ENCODE data around the gene RAP1A. TPM values are rescaled to one million over a fixed set of nuclear protein-coding genes. Genes with fewer than 3 reads are reported as not detected.
"Not testable (repeated sequence)": the region's sequence is repeated elsewhere in the genome, so short reads cannot be mapped to it uniquely, and the experiment has no call there.

Gene RAP1A
- polyA plus RNA-seq, 1 experiment = 78.1 TPM

DNA sequence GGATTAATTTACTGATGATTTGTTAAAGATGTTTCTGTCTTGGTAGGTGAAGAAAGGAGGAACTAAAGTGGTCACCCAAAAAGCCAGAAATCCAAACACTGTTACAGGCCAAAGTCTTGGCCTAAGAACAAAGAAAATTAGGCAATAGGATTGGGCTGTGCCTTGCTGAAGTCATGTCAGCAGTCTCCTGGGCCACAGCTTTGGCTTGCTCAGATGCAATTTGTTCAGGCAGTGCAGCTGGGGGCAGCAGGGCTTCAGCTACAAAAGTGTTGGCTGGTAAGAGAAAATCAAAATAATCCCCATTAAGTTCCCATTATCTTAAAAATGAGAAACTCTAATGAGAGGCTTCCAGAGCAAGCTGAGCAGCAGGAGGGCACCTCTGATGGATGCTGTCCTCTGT lies 14.0 kb upstream of the RAP1A start:
- POLR2A ChIA-PET = interaction anchor here (0.5 kb wide), 1 partner anchor 82 kb away, joined by 4 read pairs; no protein-coding TSS in a partner anchor

GRCh38 chr1:111606457-111607215 lies 13.0 kb upstream of the RAP1A start:
- H3K27me3 ChIP-seq (ENCODE audit: control insufficient read depth, insufficient read depth, low read length); H3K9me3 ChIP-seq (ENCODE audit: control insufficient read depth, insufficient read depth, low read length); DNase-seq (ENCODE audit: low read depth, low spot score); H3K4me3 ChIP-seq (ENCODE audit: low read depth, low read length); POLR2A ChIA-PET: not testable (repeated sequence)
- H3K27ac ChIP-seq (ENCODE audit: low read depth, low read length) = peak overlapping the region; percentile 21
- CTCF ChIA-PET = interaction anchor here (1.3 kb wide), 1 partner anchor 98 kb away, joined by 7 read pairs; no protein-coding TSS in a partner anchor

More for the DNA sequence above, 14.0 kb upstream of the RAP1A start:
- no peak overlapping the region for H3K4me3 ChIP-seq (ENCODE audit: low read depth, low read length)
- H3K27ac ChIP-seq (ENCODE audit: low read depth, low read length) = no peak overlapping the region
- H3K27me3 ChIP-seq (ENCODE audit: control insufficient read depth, insufficient read depth, low read length) = no peaks in the 10 kb centered on the region
- TF ChIP-seq, protein P1, sequence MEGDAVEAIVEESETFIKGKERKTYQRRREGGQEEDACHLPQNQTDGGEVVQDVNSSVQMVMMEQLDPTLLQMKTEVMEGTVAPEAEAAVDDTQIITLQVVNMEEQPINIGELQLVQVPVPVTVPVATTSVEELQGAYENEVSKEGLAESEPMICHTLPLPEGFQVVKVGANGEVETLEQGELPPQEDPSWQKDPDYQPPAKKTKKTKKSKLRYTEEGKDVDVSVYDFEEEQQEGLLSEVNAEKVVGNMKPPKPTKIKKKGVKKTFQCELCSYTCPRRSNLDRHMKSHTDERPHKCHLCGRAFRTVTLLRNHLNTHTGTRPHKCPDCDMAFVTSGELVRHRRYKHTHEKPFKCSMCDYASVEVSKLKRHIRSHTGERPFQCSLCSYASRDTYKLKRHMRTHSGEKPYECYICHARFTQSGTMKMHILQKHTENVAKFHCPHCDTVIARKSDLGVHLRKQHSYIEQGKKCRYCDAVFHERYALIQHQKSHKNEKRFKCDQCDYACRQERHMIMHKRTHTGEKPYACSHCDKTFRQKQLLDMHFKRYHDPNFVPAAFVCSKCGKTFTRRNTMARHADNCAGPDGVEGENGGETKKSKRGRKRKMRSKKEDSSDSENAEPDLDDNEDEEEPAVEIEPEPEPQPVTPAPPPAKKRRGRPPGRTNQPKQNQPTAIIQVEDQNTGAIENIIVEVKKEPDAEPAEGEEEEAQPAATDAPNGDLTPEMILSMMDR (IDR thresholded peaks at IDR 0.05; ENCODE audit: low read depth, low read length) = no peak
- peaks cover 4% of the 10 kb centered on the region; the same call in 1 of the 2 replicates for H3K9me3 ChIP-seq (ENCODE audit: control insufficient read depth, insufficient read depth, low read length)
- CTCF ChIA-PET = no interaction called here
- no peak for DNase-seq (ENCODE audit: low read depth, low spot score)

- POLR2A ChIA-PET; H3K9me3 ChIP-seq (ENCODE audit: control insufficient read depth, insufficient read depth, low read length); DNase-seq (ENCODE audit: low read depth, low spot score); H3K4me3 ChIP-seq (ENCODE audit: low read depth, low read length); H3K27me3 ChIP-seq (ENCODE audit: control insufficient read depth, insufficient read depth, low read length); H3K27ac ChIP-seq (ENCODE audit: low read depth, low read length); CTCF ChIA-PET: not testable (repeated sequence)
Observed at GRCh38 chr1:111608528-111608927, 11.1 kb upstream of the RAP1A start.

GRCh38 chr1:111611986-111612385 lies 7.6 kb upstream of the RAP1A start:
- POLR2A ChIA-PET = no interaction called here
- no peak for DNase-seq (ENCODE audit: low read depth, low spot score)
- TF ChIP-seq, protein P1 (IDR thresholded peaks at IDR 0.05; ENCODE audit: low read depth, low read length) = no peak
- H3K27me3 ChIP-seq (ENCODE audit: control insufficient read depth, insufficient read depth, low read length) = no peaks in the 10 kb centered on the region
- no peak overlapping the region for H3K4me3 ChIP-seq (ENCODE audit: low read depth, low read length)
- no peak overlapping the region for H3K27ac ChIP-seq (ENCODE audit: low read depth, low read length)
- CTCF ChIA-PET = interaction anchor here (1.0 to 1.5 kb wide), 3 partner anchors 19 to 130 kb away, joined by 3 to 8 read pairs (median 5); no protein-coding TSS in a partner anchor
- peaks cover 4% of the 10 kb centered on the region; the same call in 1 of the 2 replicates for H3K9me3 ChIP-seq (ENCODE audit: control insufficient read depth, insufficient read depth, low read length)

DNA sequence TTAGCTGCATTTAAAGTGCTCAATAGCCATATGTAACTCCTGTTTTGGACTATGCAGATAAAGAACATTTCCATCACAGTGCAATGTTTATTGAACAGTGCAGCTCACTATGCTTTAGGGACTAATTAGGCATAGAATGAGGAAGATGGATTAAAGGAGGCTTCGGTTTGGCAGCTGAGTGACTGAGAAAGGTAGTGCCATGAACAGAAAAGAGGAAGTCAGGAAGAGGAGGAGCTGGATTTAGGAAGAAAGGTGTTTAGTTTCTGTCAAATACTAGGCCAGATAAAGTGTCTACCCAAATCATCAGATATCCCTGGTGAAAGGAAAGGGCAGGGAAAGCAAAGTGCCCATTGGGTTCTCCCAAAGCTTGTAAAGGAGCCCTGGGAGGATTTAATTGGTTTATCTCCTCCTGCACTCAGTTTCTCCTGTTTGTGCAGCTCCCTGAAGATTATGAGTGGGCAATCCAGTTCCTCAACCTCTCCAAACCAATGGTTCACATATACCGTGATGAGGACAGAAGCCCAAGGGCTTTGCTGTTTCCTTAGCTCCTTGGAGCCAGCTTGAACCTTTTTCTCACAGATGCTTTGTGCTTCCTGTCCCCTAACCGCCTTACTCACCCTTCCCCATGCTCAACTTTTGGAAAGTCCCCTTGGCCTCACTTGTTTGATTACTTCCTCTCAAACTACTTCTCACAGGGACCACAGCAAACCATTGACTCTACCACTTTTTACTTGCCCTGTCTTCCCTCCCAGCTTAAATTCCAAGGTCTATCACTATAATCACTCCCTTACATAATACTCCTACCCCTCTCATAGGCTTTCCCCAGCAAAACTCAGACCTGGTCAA lies 3.5 kb upstream of the RAP1A start:
- ChIA-PET CTCF (interaction anchor here (1.4 kb wide), 1 partner anchor 108 kb away, joined by 4 read pairs; no protein-coding TSS in a partner anchor), POLR2A (no interaction called here)
- Histone ChIP-seq H3K27me3 (ENCODE audit: control insufficient read depth, insufficient read depth, low read length) (no peaks in the 10 kb centered on the region), H3K9me3 (ENCODE audit: control insufficient read depth, insufficient read depth, low read length) (no peaks in the 10 kb centered on the region), H3K4me3 (ENCODE audit: low read depth, low read length) (no peak overlapping the region), H3K27ac (ENCODE audit: low read depth, low read length) (no peak overlapping the region)
- DNase-seq (ENCODE audit: low read depth, low spot score) = no peak
- TF ChIP-seq, protein P1 (IDR thresholded peaks at IDR 0.05; ENCODE audit: low read depth, low read length) = no peak
